SK-N-MC (cell line): Measurements from ENCODE around the gene GPR137B.

Experiments used
- EZH2 ChIP-seq: fragments of 200-600 bp; sonication (generic); IDR thresholded peaks from one replicate; pipeline ENCODE4 v1.6.1; 2017; ENCODE audit warnings: antibody characterized with exemption
- FOXP2 ChIP-seq: optimal IDR thresholded peaks from 2 replicates; pipeline ENCODE3; 2011; ENCODE audit warnings: mild to moderate bottlenecking, moderate library complexity; ENCODE audit not compliant: insufficient read depth; ENCODE audit errors: extremely low read length, control extremely low read depth
- POLR2AphosphoS5 ChIP-seq: IDR thresholded peaks from 2 replicates; pipeline ENCODE4 v1.6.1; 2012; ENCODE audit warnings: mild to moderate bottlenecking, low read depth, low read length, borderline replicate concordance

- TF ChIP-seq EZH2 = no peak
- no peak for TF ChIP-seq FOXP2
- TF ChIP-seq POLR2AphosphoS5 = no peak
Measured at GRCh38 chr1:236161230-236161629, 18.9 kb downstream of the GPR137B start.
